ENCODE results near the gene SH3BP5. TPM values are rescaled to one million over a fixed set of nuclear protein-coding genes. Genes with fewer than 3 reads are reported as not detected.

The SH3BP5 gene
- total RNA-seq, 1 experiment from 2014 or later = 20.3 TPM

DNA sequence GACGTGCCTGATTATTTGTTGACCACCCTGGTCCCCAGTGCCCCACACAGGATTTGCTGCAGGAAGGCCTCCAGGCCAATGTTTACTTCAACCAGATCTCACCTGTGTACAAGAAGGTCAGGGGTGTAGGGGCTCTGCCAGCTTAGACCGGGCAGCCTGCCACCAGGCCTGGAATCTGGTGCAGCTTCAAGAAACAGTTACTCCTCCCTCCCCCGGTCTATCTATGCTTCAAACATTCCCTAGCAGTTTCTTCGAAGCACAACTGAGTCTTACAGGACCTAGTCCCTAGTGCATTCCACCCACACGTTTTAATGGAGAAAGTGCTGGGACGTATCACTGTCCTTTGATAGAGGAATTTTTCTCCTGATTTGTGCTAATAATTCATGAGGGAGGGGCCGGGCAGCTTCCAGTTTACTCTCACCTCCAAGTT, 8.0 kb downstream of the SH3BP5 start:
- Histone ChIP-seq H3K36me3 (ENCODE audit: insufficient read depth, low read length, poor library complexity, severe bottlenecking) (no peaks in the 10 kb centered on the region), H3K9me3 (ENCODE audit: low read depth, low read length, poor library complexity, severe bottlenecking) (no peaks in the 10 kb centered on the region), H3K27ac (ENCODE audit: low read depth, low read length, poor library complexity, severe bottlenecking) (no peak overlapping the region), H3K27me3 (replicated peaks; ENCODE audit: insufficient read depth, low read depth, low read length, poor library complexity) (no peaks in the 10 kb centered on the region), H3K4me3 (ENCODE audit: low read depth, low read length, poor library complexity, severe bottlenecking) (no peak overlapping the region), H3K4me1 (ENCODE audit: insufficient read depth, low read length, poor library complexity, severe bottlenecking) (peaks cover 54% of the 10 kb centered on the region)
- BruUV-seq (replicated peaks) = no TSS peak
- ChIA-PET CTCF (no interaction called here), POLR2A (ENCODE audit: low non-redundant PET) (interaction anchor here (0.6 kb wide), 2 partner anchors 9 to 166 kb away, joined by 3 read pairs; no protein-coding TSS in a partner anchor)
- intact Hi-C loops (cut with micrococcal nuclease; ENCODE audit: unreplicated experiment) = no loop called here
- TF ChIP-seq EZH2 (IDR thresholded peaks at IDR 0.05; ENCODE audit: borderline replicate concordance, low read depth, low read length, poor library complexity, severe bottlenecking) = no peak
- TF ChIP-seq, protein P1, sequence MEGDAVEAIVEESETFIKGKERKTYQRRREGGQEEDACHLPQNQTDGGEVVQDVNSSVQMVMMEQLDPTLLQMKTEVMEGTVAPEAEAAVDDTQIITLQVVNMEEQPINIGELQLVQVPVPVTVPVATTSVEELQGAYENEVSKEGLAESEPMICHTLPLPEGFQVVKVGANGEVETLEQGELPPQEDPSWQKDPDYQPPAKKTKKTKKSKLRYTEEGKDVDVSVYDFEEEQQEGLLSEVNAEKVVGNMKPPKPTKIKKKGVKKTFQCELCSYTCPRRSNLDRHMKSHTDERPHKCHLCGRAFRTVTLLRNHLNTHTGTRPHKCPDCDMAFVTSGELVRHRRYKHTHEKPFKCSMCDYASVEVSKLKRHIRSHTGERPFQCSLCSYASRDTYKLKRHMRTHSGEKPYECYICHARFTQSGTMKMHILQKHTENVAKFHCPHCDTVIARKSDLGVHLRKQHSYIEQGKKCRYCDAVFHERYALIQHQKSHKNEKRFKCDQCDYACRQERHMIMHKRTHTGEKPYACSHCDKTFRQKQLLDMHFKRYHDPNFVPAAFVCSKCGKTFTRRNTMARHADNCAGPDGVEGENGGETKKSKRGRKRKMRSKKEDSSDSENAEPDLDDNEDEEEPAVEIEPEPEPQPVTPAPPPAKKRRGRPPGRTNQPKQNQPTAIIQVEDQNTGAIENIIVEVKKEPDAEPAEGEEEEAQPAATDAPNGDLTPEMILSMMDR (conservative IDR thresholded peaks at IDR 0.05; ENCODE audit: low read depth, low read length) = no peak
- DNase-seq (ENCODE audit: low spot score) = peak; percentile 34

DNA sequence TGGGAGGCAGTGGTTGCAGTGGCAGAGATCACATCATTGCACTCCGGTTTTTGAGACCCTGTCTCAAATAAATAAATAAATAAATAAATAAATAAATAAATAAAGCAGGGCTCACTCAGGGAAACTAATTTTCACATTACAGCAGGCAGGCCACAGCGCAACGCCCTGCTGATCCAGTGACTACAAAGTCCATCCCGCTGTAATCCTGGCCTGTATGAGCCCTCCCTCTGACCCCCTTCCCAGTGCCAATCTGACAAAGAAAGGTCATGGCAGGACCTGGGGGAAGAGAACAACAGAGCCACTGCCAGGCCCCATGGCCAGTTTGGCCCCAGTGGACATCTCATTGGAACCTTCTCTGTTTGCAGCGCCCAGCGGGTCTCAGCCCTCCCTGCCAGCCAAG, 9.3 kb downstream of the SH3BP5 start:
- no peak for DNase-seq (ENCODE audit: low spot score)
- Histone ChIP-seq H3K4me1 (ENCODE audit: insufficient read depth, low read length, poor library complexity, severe bottlenecking) (peaks cover 47% of the 10 kb centered on the region), H3K36me3 (ENCODE audit: insufficient read depth, low read length, poor library complexity, severe bottlenecking) (no peaks in the 10 kb centered on the region), H3K27me3 (replicated peaks; ENCODE audit: insufficient read depth, low read depth, low read length, poor library complexity) (no peaks in the 10 kb centered on the region), H3K4me3 (ENCODE audit: low read depth, low read length, poor library complexity, severe bottlenecking) (no peak overlapping the region), H3K9me3 (ENCODE audit: low read depth, low read length, poor library complexity, severe bottlenecking) (no peaks in the 10 kb centered on the region), H3K27ac (ENCODE audit: low read depth, low read length, poor library complexity, severe bottlenecking) (no peak overlapping the region)
- POLR2A ChIA-PET (ENCODE audit: low non-redundant PET) = no interaction called here
- no TSS peak for BruUV-seq (replicated peaks)
- intact Hi-C loops (cut with micrococcal nuclease; ENCODE audit: unreplicated experiment) = no loop called here
- CTCF ChIA-PET = no interaction called here
- TF ChIP-seq, protein P1 (conservative IDR thresholded peaks at IDR 0.05; ENCODE audit: low read depth, low read length) = no peak
- TF ChIP-seq EZH2 (IDR thresholded peaks at IDR 0.05; ENCODE audit: borderline replicate concordance, low read depth, low read length, poor library complexity, severe bottlenecking) = no peak

DNA sequence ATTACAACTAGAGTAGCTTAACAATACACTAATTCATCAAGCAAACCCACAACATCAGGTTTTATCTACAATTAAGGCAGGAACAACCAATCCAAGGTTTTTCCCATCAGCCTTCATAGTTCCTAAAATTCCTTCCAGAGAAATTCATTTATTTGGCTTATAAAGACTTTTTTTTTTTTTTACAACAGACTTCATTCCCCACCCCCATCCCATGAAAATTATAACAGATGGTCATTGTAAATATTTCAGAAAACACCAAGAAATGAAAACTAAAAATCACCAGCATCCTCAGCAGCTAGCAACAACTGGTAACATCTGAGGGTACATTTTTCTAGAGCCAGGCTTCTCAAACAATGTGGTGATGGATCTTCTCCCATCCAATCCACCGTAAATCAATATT, 11.0 kb downstream of the SH3BP5 start:
- H3K9me3 ChIP-seq (ENCODE audit: low read depth, low read length, poor library complexity, severe bottlenecking) = no peaks in the 10 kb centered on the region
- H3K4me1 ChIP-seq (ENCODE audit: insufficient read depth, low read length, poor library complexity, severe bottlenecking) = peaks cover 41% of the 10 kb centered on the region
- TF ChIP-seq EZH2 (IDR thresholded peaks at IDR 0.05; ENCODE audit: borderline replicate concordance, low read depth, low read length, poor library complexity, severe bottlenecking) = no peak
- TF ChIP-seq, protein P1 (conservative IDR thresholded peaks at IDR 0.05; ENCODE audit: low read depth, low read length) = no peak
- intact Hi-C loops (cut with micrococcal nuclease; ENCODE audit: unreplicated experiment) = no loop called here
- no TSS peak for BruUV-seq (replicated peaks)
- H3K4me3 ChIP-seq (ENCODE audit: low read depth, low read length, poor library complexity, severe bottlenecking) = no peak overlapping the region
- ChIA-PET POLR2A (ENCODE audit: low non-redundant PET) (interaction anchor here (0.7 kb wide), 1 partner anchor 8 kb away, joined by 11 read pairs; no protein-coding TSS in a partner anchor), CTCF (interaction anchor here (0.5 kb wide), 1 partner anchor 947 kb away, joined by 14 read pairs; no protein-coding TSS in a partner anchor)
- no peaks in the 10 kb centered on the region for H3K36me3 ChIP-seq (ENCODE audit: insufficient read depth, low read length, poor library complexity, severe bottlenecking)
- DNase-seq (ENCODE audit: low spot score) = no peak
- no peak overlapping the region for H3K27ac ChIP-seq (ENCODE audit: low read depth, low read length, poor library complexity, severe bottlenecking)
- no peaks in the 10 kb centered on the region for H3K27me3 ChIP-seq (replicated peaks; ENCODE audit: insufficient read depth, low read depth, low read length, poor library complexity)
